IPS-18c (cell line): Measurements from ENCODE around the gene DNM2.
A peak's percentile ranks its signal among the peaks of the same experiment; 100 is the strongest.
"Not testable (repeated sequence)": the region's sequence is repeated elsewhere in the genome, so short reads cannot be mapped to it uniquely, and the experiment has no call there.

Source experiments
- H3K4me3 ChIP-seq: 2 replicates; pipeline ENCODE4 v1.7.0; 2013; ENCODE audit warnings: low read depth, mild to moderate bottlenecking, low read length, moderate library complexity; ENCODE audit not compliant: insufficient read depth
- H3K9me3 ChIP-seq: one replicate; pipeline ENCODE4 v1.6.1; 2013; ENCODE audit warnings: mild to moderate bottlenecking, low read length, moderate library complexity; ENCODE audit not compliant: control insufficient read depth, insufficient read depth

The DNM2 gene

DNA sequence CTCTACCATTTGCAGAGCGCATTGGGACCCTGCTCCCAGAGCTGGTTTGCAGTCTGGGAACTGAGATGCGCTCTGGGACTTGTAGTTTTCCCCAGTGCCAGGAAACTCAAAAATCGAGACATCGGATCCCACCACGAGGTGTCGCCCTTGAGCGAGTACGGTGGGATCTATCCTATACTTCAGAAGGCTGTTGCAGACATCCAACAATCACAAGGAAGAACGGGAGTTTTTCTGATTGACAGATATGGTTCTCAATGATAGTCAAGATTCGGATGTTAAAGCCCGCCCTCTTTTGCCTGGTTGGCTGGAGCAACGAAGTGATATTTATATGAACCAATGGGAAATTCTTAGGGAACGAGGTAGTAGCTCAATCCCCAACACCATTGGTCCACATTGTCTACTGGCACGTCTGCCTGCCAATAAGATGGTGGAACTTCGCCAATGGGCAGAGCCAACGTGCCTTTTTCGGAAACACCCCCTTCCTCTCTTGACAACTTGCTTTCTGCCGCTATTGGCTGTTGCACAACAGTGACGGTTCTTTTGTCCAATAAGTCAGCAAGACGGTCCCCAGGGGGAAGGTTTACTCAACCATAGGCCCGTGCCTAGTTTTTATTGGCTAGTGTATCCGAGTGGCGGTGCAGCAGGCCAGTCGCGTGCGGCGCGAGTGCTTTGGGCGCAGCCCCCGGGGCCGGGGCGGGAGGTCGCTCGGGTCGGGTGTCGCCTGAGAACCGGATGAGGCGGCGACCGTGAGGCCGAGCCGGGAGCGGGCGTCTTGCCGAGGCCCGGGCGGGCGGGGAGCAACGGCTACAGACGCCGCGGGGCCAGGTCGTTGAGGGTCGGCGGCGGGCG lies at the start of gene DNM2:
DNM2 (plus strand) TSS at position 724 of the 849 bp plus-strand sequence. CDS start 164 bp downstream, outside the sequence.
- Histone ChIP-seq H3K9me3 (no peaks in the 10 kb centered on the region), H3K4me3 (peak within 1 kb of the TSS; percentile 100)

DNA sequence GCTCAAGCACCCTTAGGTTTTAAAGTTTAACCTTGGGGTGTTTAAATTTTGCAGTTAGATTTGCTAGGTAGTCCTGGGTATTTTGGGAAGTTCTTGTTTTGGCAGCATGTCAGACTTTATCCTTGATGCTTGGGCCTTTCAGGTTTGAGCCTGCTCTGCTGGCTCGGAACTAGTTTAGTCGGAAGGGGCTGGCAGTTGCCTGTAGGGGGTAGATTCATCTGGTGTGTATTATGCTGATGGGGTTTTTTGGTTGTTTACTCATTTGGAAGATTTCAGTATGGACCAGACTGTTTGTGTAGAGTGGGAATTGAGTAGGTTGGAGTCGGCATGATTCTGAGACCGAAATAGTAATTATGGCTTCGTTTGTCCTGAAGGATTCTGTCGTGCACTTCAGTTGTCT lies 48.6 kb upstream of the DNM2 start:
- Histone ChIP-seq H3K4me3 (no peak overlapping the region), H3K9me3 (no peaks in the 10 kb centered on the region)

DNA sequence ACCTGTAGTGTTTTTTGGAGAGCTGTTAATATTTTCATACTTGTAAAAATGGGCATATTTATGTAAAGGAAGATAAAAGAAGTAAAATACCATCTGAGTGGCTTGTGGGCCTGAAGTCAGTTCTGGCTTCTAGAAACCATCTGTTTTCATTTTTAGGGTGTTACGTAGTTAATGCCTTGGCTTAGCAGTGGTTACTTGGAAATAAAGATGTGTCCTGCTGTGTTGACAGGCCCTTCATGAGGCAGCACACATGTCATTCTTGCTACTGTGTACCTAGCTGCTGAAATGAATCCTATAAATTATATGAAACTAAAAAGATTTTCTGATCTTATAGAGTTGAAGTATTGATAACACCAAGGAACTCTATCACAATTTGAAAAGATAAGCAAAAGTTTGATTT lies 47.7 kb upstream of the DNM2 start:
- H3K4me3 ChIP-seq, result no peak overlapping the region
- H3K9me3 ChIP-seq, result no peaks in the 10 kb centered on the region

DNA sequence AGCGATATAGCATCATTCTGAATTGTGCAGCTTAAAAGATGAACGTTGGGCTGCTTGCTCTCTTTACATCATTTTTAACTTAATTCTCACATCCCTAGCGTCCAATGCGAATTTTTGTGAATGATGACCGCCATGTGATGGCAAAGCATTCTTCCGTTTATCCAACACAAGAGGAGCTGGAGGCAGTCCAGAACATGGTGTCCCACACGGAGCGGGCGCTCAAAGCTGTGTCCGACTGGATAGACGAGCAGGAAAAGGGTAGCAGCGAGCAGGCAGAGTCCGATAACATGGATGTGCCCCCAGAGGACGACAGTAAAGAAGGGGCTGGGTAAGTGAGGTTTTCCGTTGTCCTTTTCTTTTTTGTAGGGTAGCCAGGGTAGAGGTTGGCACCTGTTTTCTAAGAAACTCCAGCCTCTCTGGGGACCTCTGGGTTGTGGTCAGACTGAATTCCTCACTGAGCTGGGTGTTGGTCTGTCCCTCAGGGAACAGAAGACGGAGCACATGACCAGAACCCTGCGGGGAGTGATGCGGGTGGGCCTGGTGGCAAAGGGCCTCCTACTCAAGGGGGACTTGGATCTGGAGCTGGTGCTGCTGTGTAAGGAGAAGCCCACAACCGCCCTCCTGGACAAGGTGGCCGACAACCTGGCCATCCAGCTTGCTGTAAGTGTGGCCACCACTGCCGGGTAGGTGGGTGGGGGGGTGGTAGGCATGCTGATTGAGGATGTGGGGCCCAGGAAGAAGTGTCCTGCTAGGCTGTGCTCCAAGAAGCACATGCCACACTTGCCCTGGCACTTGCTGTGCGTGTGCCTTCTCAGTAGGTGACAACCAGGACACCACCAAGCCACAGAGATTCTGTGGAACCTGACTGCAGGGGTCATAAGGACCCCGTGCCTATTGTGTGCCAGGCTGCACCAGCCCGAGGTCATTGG lies 46.7 kb upstream of the DNM2 start:
- no peaks in the 10 kb centered on the region for H3K9me3 ChIP-seq

DNA sequence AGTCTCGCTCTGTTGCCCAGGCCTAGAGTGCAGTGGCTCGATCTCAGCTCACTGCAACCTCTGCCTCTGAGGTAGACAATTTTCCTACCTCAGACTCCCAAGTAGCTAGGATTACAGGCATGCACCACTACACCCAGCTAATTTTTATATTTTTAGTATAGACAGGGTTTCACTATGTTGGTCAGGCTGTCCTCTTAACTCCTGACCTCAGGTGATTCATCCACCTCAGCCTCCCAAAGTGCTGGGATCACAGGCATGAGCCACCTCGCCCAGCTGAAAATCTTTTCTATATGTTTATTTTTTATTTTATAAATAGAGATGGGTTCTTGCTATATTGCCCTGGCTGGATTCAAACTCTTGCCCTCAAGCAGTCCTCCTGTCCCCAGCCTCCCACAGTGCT lies 46.0 kb upstream of the DNM2 start:
- H3K4me3 ChIP-seq, H3K9me3 ChIP-seq: not testable (repeated sequence)

More for the DNA sequence above, 46.7 kb upstream of the DNM2 start:
- no peak overlapping the region for H3K4me3 ChIP-seq

DNA sequence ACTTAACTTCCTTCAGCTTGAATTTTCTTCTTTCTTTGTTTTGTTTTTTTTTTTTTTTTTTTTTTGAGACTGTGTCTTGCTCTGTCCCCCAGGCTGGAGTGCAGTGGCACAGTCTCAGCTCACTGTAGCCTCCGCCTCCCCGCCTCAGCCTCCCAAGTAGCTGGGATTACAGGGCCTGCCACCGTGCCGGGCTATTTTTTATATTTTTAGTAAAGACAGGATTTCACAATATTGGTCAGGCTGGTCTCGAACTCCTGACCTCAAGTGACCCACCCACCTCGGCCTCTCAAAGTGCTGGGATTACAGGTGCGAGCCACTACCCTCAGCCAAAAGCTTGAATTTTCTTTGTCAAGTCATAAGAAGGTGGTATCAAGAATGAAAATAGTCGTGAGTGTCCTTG lies 42.7 kb upstream of the DNM2 start:
- not testable (repeated sequence) for H3K9me3 ChIP-seq, H3K4me3 ChIP-seq

DNA sequence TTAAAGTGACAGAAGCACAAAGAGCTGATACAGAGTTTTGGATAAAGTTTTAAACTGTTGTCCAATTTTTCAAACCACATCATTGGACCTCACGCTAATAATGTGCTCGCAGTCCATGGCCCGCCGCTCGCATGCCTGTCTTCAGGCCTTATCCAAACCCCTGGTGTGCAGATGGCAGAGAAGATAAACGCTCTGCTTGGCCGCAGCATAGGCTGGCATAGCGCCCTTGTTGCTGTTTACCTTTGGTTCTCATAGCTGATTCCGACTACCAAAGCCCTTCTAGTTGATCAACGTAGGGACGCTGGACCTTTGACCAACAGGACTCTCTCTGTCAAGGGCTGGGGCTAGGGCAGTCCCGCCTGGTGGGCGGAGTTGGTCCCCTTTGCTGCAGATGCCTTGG lies 40.1 kb upstream of the DNM2 start:
- Histone ChIP-seq H3K4me3 (no peak overlapping the region), H3K9me3 (peaks cover 3% of the 10 kb centered on the region)

DNA sequence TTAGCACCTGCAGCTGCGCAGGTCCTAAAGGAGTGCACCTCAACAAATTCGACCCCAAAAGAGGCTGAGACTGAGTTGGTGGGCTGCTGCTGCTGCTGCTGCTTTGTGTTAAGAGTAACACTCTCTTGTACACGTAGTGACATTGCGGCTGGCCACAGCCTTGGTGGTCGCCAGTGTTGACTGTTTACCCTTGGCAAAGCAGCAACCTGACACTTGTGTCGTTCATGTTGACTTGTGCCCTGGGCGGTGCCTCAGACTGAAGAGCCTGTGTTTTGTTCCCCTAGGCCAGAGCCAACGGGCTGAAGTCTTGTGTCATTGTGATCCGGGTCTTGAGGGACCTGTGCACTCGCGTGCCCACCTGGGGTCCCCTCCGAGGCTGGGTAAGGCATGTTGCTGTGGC lies 39.1 kb upstream of the DNM2 start:
- Histone ChIP-seq H3K4me3 (no peak overlapping the region; the same call in 1 of the 2 replicates), H3K9me3 (peaks cover 3% of the 10 kb centered on the region)

DNA sequence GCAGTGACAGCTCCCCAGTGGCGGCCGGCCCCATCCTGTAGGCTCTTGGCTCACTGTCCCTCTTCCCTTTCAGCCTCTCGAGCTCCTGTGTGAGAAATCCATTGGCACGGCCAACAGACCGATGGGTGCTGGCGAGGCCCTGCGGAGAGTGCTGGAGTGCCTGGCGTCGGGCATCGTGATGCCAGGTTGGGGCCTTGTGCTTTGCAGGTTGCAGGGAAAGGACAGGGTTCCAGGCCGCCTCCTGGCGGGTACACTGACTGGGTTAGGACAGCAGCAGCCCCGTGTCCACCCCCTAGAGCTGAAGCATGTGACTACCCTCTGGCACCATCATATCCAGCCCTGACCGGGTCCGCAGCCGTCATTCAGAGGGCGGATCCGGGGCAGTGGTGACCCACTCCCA lies 38.1 kb upstream of the DNM2 start:
- no peak overlapping the region for H3K4me3 ChIP-seq
- peaks cover 3% of the 10 kb centered on the region for H3K9me3 ChIP-seq

DNA sequence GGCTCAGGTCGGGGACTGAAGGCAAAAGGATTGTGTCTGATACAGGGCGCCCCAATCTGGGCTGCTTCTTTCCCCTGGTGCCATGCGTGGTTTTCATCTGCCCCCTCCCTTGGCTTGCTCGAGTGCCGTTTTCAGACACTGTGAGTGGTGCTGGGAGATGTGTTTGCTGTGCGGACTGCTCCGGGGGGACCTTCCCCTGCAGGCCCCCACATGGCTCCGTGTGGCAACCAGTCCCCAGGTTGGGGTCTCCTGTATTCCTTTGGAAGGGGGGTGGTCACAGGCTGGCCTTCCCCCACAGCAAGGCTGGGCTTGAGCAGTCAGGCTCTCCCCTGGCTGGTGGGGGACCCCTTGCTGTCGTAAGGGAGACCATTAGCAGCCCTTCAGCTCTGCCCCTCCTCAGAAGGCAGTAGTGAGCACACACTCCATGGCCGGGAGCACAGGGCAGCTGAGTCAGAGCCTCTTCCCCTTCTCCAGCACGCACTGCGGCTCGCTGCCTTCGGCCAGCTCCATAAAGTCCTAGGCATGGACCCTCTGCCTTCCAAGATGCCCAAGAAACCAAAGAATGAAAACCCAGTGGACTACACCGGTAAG lies 37.2 kb upstream of the DNM2 start:
- H3K4me3 ChIP-seq, result no peak overlapping the region
- peaks cover 3% of the 10 kb centered on the region for H3K9me3 ChIP-seq

DNA sequence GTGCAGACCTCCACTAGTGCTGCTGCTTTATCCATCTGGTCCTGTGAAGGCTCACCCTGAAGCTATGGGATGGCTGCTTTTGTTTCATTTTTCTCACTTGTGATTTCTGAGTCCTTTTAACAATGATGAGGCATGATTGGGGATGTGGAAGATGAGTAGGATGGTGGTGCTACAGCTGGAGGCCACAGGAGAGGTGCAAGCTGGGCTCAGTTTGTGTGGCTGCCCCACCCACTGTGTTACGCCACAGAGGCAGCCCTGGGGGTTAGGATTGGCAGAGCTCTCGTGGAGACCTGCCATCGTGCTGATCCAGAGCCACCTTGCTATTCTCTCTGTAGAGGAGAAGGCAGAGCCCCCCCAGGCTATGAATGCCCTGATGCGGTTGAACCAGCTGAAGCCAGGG lies 36.2 kb upstream of the DNM2 start:
- Histone ChIP-seq H3K9me3 (peaks cover 3% of the 10 kb centered on the region), H3K4me3 (no peak overlapping the region)

DNA sequence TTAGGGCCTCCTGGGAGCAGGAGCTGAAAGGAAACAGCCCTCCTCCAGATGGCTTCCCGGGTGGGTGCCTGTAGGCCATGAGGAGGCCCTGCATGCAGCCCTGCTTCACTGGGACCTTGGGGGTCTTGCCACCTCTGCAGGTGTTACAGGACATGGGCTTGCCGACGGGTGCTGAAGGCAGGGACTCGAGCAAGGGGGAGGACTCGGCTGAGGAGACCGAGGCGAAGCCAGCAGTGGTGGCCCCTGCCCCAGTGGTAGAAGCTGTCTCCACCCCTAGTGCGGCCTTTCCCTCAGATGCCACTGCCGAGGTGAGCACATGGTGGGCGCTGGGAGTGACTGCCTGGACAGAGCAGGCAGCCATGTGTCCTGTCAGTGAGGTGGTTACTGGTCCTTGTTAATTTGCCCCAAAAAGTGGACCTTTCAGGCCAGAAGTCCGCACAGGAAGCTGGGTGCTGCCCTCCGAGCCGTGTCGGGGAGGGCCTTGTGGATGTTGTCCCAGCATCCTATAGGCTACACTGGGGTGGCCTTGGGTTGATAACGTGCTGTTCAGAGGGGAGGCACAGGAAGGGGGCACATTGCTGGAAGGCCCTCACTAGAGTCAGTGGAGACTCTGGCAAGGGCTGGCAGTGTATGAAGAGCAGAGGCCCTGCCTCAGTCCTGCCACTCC lies 35.3 kb upstream of the DNM2 start:
- Histone ChIP-seq H3K4me3 (no peak overlapping the region), H3K9me3 (peaks cover 3% of the 10 kb centered on the region)

DNA sequence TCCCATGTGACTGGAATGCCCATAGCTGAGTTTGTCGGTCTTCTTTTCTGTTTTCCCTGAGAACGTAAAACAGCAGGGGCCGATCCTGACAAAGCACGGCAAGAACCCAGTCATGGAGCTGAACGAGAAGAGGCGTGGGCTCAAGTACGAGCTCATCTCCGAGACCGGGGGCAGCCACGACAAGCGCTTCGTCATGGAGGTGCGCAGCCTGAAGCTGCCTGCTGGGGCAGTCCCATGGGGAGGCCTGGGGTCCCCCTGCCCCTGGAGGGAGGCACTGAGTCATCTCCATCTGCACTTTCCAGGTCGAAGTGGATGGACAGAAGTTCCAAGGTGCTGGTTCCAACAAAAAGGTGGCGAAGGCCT lies 34.8 kb upstream of the DNM2 start:
- peaks cover 3% of the 10 kb centered on the region for H3K9me3 ChIP-seq

DNA sequence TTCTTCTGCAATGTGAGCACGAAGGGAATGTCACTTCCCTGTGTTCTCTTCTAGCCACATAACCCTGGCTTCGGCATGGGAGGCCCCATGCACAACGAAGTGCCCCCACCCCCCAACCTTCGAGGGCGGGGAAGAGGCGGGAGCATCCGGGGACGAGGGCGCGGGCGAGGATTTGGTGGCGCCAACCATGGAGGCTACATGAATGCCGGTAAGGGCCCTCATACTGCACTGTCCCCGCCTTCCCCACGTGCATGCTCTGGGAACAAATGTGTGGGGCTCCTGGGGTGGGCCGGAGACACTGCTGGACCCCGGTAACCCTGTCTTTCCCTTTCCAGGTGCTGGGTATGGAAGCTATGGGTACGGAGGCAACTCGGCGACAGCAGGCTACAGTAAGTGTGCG lies 34.3 kb upstream of the DNM2 start:
- H3K9me3 ChIP-seq, result peaks cover 1% of the 10 kb centered on the region
- H3K4me3 ChIP-seq, result no peak overlapping the region

More for the DNA sequence above, 34.8 kb upstream of the DNM2 start:
- H3K4me3 ChIP-seq, result no peak overlapping the region

DNA sequence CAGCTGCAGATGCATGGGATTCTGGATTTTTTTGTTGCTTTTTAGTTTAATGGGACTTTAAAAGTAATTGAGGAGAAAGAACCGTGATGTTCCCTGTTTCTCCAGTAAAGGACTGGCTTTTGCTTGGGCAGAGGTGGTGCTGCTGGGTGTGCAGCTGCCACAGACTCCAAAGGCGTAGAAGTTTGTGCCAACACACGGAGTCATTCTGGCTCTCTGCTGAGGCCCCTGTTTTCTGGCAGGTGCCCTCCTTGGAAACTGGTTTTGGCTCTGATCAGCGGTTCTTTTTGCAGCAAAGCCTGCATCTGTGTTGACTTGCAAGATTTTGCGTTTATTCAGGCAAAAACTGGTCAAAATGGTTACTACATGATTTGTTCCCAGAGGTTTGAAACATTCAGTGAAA lies 32.7 kb upstream of the DNM2 start:
- H3K4me3 ChIP-seq, result no peak overlapping the region
- H3K9me3 ChIP-seq, result no peaks in the 10 kb centered on the region

DNA sequence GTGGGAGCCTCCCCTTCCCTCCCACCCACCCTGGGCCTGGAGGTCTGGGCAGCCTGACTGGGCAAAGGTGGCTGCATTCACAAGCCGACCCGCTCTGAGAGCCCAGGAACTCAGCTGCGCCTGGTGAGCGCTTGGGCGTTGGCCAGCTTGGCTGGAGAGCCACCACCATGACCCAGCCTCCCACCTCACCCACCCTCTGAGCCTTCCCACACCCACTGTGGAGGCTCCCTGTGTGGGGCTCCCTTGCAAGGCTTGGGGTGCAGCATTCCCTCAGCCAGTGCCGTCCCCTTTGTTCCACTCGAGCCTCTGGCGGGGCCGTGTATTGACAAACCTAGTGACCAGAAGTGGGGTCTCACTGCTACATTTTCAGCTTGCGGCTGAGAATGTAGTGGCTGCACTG lies 31.7 kb upstream of the DNM2 start:
- Histone ChIP-seq H3K4me3 (no peak overlapping the region), H3K9me3 (no peaks in the 10 kb centered on the region)
